SK-N-SH treated with all-trans-retinoic acid at 6 μM for 48 hours (cell line): ENCODE data around the gene PSPH.

Source experiments
- ATAC-seq: fragments of 200-7000 bp; cut with Tn5 transposase; 3 replicates; pipeline ENCODE4 v1.9.1; 2020; ENCODE audit warnings: mild to moderate bottlenecking, moderate library complexity
- ARNTL ChIP-seq: fragments of 450-650 bp; formaldehyde crosslinking; IDR thresholded peaks from 2 replicates; pipeline ENCODE4 v1.5.0; 2020; ENCODE audit warnings: low read depth, mild to moderate bottlenecking, moderate library complexity, borderline replicate concordance
- BACH2 ChIP-seq: fragments of 250-450 bp; sonication (Bioruptor Pico); IDR thresholded peaks from 2 replicates; pipeline ENCODE4 v1.9.0; 2021; ENCODE audit warnings: mild to moderate bottlenecking, borderline replicate concordance
- CREB5 ChIP-seq: fragments of 250-450 bp; sonication (Bioruptor Pico); IDR thresholded peaks from 2 replicates; pipeline ENCODE4 v1.5.1; 2020; ENCODE audit warnings: low read depth, mild to moderate bottlenecking, moderate library complexity
- CSDC2 ChIP-seq: fragments of 250-450 bp; sonication (Bioruptor Pico); IDR thresholded peaks from 2 replicates; pipeline ENCODE4 v1.5.0; 2020; ENCODE audit warnings: mild to moderate bottlenecking, moderate library complexity
- ESRRG ChIP-seq: fragments of 250-450 bp; sonication (Bioruptor Pico); IDR thresholded peaks from 2 replicates; pipeline ENCODE4 v1.6.1; 2021; ENCODE audit warnings: mild to moderate bottlenecking
- GLIS3 ChIP-seq: fragments of 250-450 bp; sonication (Bioruptor Pico); IDR thresholded peaks from 2 replicates; pipeline ENCODE4 v1.5.0; 2020; ENCODE audit warnings: mild to moderate bottlenecking, moderate library complexity
- ISL1 ChIP-seq: fragments of 250-450 bp; sonication (Bioruptor Pico); IDR thresholded peaks from 2 replicates; pipeline ENCODE4 v2.1.2; 2022; ENCODE audit warnings: mild to moderate bottlenecking, moderate library complexity
- OSR1 ChIP-seq: fragments of 250-450 bp; sonication (Bioruptor Pico); IDR thresholded peaks from 2 replicates; pipeline ENCODE4 v1.8.0; 2022; ENCODE audit warnings: moderate library complexity, mild to moderate bottlenecking, inconsistent platforms
- PATZ1 ChIP-seq: fragments of 250-450 bp; sonication (Bioruptor Pico); IDR thresholded peaks from 2 replicates; pipeline ENCODE4 v1.8.0; 2020; ENCODE audit warnings: mild to moderate bottlenecking, moderate library complexity, borderline replicate concordance
- POU6F1 ChIP-seq: fragments of 250-450 bp; sonication (Bioruptor Pico); IDR thresholded peaks from 2 replicates; pipeline ENCODE4 v1.8.0; 2021; ENCODE audit warnings: low read depth, mild to moderate bottlenecking, moderate library complexity, borderline replicate concordance
- PPARA ChIP-seq: fragments of 250-450 bp; sonication (Bioruptor Pico); IDR thresholded peaks from 2 replicates; pipeline ENCODE4 v1.5.0; 2020; ENCODE audit warnings: mild to moderate bottlenecking, borderline replicate concordance
- RARB ChIP-seq: fragments of 250-450 bp; sonication (Bioruptor Pico); IDR thresholded peaks from 2 replicates; pipeline ENCODE4 v1.8.0; 2021; ENCODE audit warnings: mild to moderate bottlenecking, moderate library complexity
- TCF4 ChIP-seq: fragments of 250-450 bp; sonication (Bioruptor Pico); IDR thresholded peaks from 2 replicates; pipeline ENCODE4 v1.8.0; 2021; ENCODE audit warnings: mild to moderate bottlenecking, moderate library complexity, borderline replicate concordance
- TOX ChIP-seq: fragments of 250-450 bp; sonication (Bioruptor Pico); IDR thresholded peaks from 2 replicates; pipeline ENCODE4 v1.8.0; 2021; ENCODE audit warnings: mild to moderate bottlenecking, moderate library complexity, borderline replicate concordance
- TSHZ2 ChIP-seq: fragments of 250-450 bp; sonication (Bioruptor Pico); IDR thresholded peaks from 2 replicates; pipeline ENCODE4 v1.5.0; 2020; ENCODE audit warnings: mild to moderate bottlenecking, moderate library complexity
- ZC3H10 ChIP-seq: fragments of 250-450 bp; sonication (Bioruptor Pico); IDR thresholded peaks from 2 replicates; pipeline ENCODE4 v1.5.1; 2021; ENCODE audit warnings: mild to moderate bottlenecking, moderate library complexity
- ZFP3 ChIP-seq: fragments of 250-450 bp; sonication (Bioruptor Pico); IDR thresholded peaks from 2 replicates; pipeline ENCODE4 v1.5.0; 2020; ENCODE audit warnings: mild to moderate bottlenecking, moderate library complexity
- ZFP30 ChIP-seq: fragments of 450-650 bp; formaldehyde crosslinking; IDR thresholded peaks from 2 replicates; pipeline ENCODE4 v1.5.0; 2022; ENCODE audit warnings: mild to moderate bottlenecking, moderate library complexity
- ZNF565 ChIP-seq: fragments of 450-650 bp; formaldehyde crosslinking; conservative IDR thresholded peaks from 2 replicates; pipeline ENCODE4 v1.5.0; 2020; ENCODE audit warnings: low read depth, mild to moderate bottlenecking, moderate library complexity
- ZNF70 ChIP-seq: fragments of 450-650 bp; formaldehyde crosslinking; IDR thresholded peaks from 2 replicates; pipeline ENCODE4 v1.5.0; 2020; ENCODE audit warnings: mild to moderate bottlenecking, moderate library complexity
- ZNF8 ChIP-seq: fragments of 450-650 bp; formaldehyde crosslinking; IDR thresholded peaks from 2 replicates; pipeline ENCODE4 v1.5.0; 2020; ENCODE audit warnings: mild to moderate bottlenecking, moderate library complexity

The PSPH gene

GRCh38 chr7:56007167-56007652 is 44.0 kb downstream of the PSPH start:
- no peak for TF ChIP-seq ZFP30 (CRISPR knock-in tag)
- no peak for TF ChIP-seq ESRRG (CRISPR knock-in tag)
- TF ChIP-seq ZC3H10 (CRISPR knock-in tag) = no peak
- TF ChIP-seq CSDC2 (CRISPR knock-in tag) = no peak
- TF ChIP-seq GLIS3 (CRISPR knock-in tag) = no peak
- TF ChIP-seq ARNTL (CRISPR knock-in tag) = no peak
- TF ChIP-seq TCF4 (CRISPR knock-in tag) = no peak
- no peak for TF ChIP-seq OSR1 (CRISPR knock-in tag)
- ATAC-seq = no peak

GRCh38 chr7:56003749-56004148 is 47.5 kb downstream of the PSPH start:
- ATAC-seq = no peak

More at GRCh38 chr7:56003749-56004148, 47.5 kb downstream of the PSPH start:
- TF ChIP-seq ZNF565 (CRISPR knock-in tag) (no peak), TOX (no peak), TSHZ2 (no peak), BACH2 (CRISPR knock-in tag) (no peak), PPARA (CRISPR knock-in tag) (no peak), ISL1 (CRISPR knock-in tag) (no peak), ZC3H10 (CRISPR knock-in tag) (no peak), ZNF70 (CRISPR knock-in tag) (no peak), GLIS3 (CRISPR knock-in tag) (no peak), RARB (CRISPR knock-in tag) (no peak), OSR1 (CRISPR knock-in tag) (no peak), ZFP3 (no peak), ARNTL (CRISPR knock-in tag) (no peak), CREB5 (CRISPR knock-in tag) (no peak), POU6F1 (CRISPR knock-in tag) (no peak), ZNF8 (CRISPR knock-in tag) (no peak), ESRRG (CRISPR knock-in tag) (no peak), PATZ1 (CRISPR knock-in tag) (no peak)
